SHP77 treated with DMSO at 0.1 percent for 48 hours (cell line): ENCODE measurements around the gene C11orf98.
A peak's percentile ranks its signal among the peaks of the same experiment; 100 is the strongest.
"Not testable (repeated sequence)": the region's sequence is repeated elsewhere in the genome, so short reads cannot be mapped to it uniquely, and the experiment has no call there.

Experiments used
- DNase-seq: peaks from one replicate; lab custom pipeline; 2025; lab: John Stamatoyannopoulos, UW

The C11orf98 gene

GRCh38 chr11:62665075-62665598 lies at the start of gene C11orf98, which contains the start of gene CSKMT:
C11orf98 (minus strand) TSS chr11:62665210; CDS start chr11:62665169, 41 bp downstream.
CSKMT (plus strand) TSS chr11:62665312; CDS start chr11:62665880, 568 bp downstream.
- peak; percentile 69 for DNase-seq

- DNase-seq: no peak
These were observed 48.3 kb upstream of the C11orf98 start for GRCh38 chr11:62713343-62713742.

GRCh38 chr11:62712861-62713260 lies 47.9 kb upstream of the C11orf98 start:
- DNase-seq: no peak

GRCh38 chr11:62712276-62712812 lies 47.3 kb upstream of the C11orf98 start:
- DNase-seq: no peak

GRCh38 chr11:62710001-62710345 lies 45.0 kb upstream of the C11orf98 start:
- DNase-seq: no peak

GRCh38 chr11:62709247-62710000 lies 44.4 kb upstream of the C11orf98 start:
- DNase-seq: peak; percentile 92

- no peak for DNase-seq
These were observed 43.8 kb upstream of the C11orf98 start for GRCh38 chr11:62708793-62709192.

GRCh38 chr11:62708392-62708791 lies 43.4 kb upstream of the C11orf98 start:
- no peak for DNase-seq

GRCh38 chr11:62707277-62707861 lies 42.4 kb upstream of the C11orf98 start, which contains the start of the genes BSCL2 and GNG3:
BSCL2 (minus strand) TSS chr11:62707424; CDS start chr11:62707195, 229 bp downstream.
GNG3 (plus strand) TSS chr11:62707676; CDS start chr11:62708296, 620 bp downstream.
- DNase-seq: peak; percentile 56

- DNase-seq: no peak
These were observed 41.8 kb upstream of the C11orf98 start for GRCh38 chr11:62706850-62707247.

GRCh38 chr11:62705880-62706849 lies 41.2 kb upstream of the C11orf98 start:
- peak; percentile 76 for DNase-seq

- DNase-seq: peak; percentile 9
These were observed 40.4 kb upstream of the C11orf98 start for GRCh38 chr11:62705413-62705812.

GRCh38 chr11:62703921-62704320 lies 38.9 kb upstream of the C11orf98 start:
- not testable (repeated sequence) for DNase-seq

- no peak for DNase-seq
These were observed 37.2 kb upstream of the C11orf98 start for GRCh38 chr11:62702246-62702645.

- DNase-seq: peak; percentile 29
These were observed 29.6 kb upstream of the C11orf98 start for GRCh38 chr11:62694455-62695167.

GRCh38 chr11:62693624-62694023 lies 28.6 kb upstream of the C11orf98 start:
- DNase-seq: not testable (repeated sequence)

- no peak for DNase-seq
These were observed 24.6 kb upstream of the C11orf98 start, which contains the start of gene LRRN4CL for GRCh38 chr11:62689421-62690183. LRRN4CL (minus strand) TSS chr11:62689530; CDS start chr11:62688508, 1,022 bp downstream.

GRCh38 chr11:62688491-62688890 lies 23.5 kb upstream of the C11orf98 start:
- no peak for DNase-seq

- no peak for DNase-seq
These were observed 22.7 kb upstream of the C11orf98 start for GRCh38 chr11:62687508-62688396.
